ENCODE data around the gene FAM131C.
"Not testable (repeated sequence)": the region's sequence is repeated elsewhere in the genome, so short reads cannot be mapped to it uniquely, and the experiment has no call there.

- TF ChIP-seq CTCF (conservative IDR thresholded peaks at IDR 0.05 in 1 of 2, IDR thresholded peaks at IDR 0.05 in 1 of 2; ENCODE audit: extremely low read depth in 1 of 2, insufficient read depth in 1 of 2, low read depth in 1 of 2, low read length in 2 of 2); EZH2 (IDR thresholded peaks at IDR 0.05; ENCODE audit: borderline replicate concordance, low read length): not testable (repeated sequence)
These were observed 16.0 kb downstream of the FAM131C start for GRCh38 chr1:16057314-16057915.

Measured in mammary epithelial cell (primary cell).